Natural killer cell treated with Interleukin-12 subunit alpha and Interleukin-12 subunit beta and Interleukin-15 and Interleukin-18, amount 100 ng/mL, for 72 hours (primary cell): ENCODE data around the gene PCDH18. TPM values are rescaled to one million over a fixed set of nuclear protein-coding genes. Genes with fewer than 3 reads are reported as not detected.

Experiments
- ATAC-seq, 2 donors: fragments of 150-1000 bp; cut with Tn5 transposase in 1 of 2; sonication (Bioruptor Pico), chemical (Tn5 transposase) in 1 of 2; 2 replicates each; pipeline ENCODE4 v1.10.0; 2021
- DNase-seq: peaks from one replicate; pipeline ENCODE4 v3.0.0; 2022; ENCODE audit warnings: low spot score
- H3K27ac Mint-ChIP-seq, 2 donors: 1 replicate in 1 of 2; 2 replicates in 1 of 2; pipeline ENCODE4 v1.8.0; 2022; ENCODE audit warnings: mixed read lengths in 2 of 2, mild to moderate bottlenecking in 1 of 2, moderate library complexity in 1 of 2
- H3K27me3 Mint-ChIP-seq, 2 donors: 1 replicate in 1 of 2; 2 replicates in 1 of 2; pipeline ENCODE4 v1.8.0; 2022; ENCODE audit warnings: mixed read lengths in 2 of 2
- H3K36me3 Mint-ChIP-seq: one replicate; pipeline ENCODE4 v1.8.0; 2022; ENCODE audit warnings: mixed read lengths
- H3K4me1 Mint-ChIP-seq, 2 donors: 1 replicate in 1 of 2; 2 replicates in 1 of 2; pipeline ENCODE4 v1.8.0; 2022; ENCODE audit warnings: low read depth in 2 of 2, mixed read lengths in 2 of 2, mild to moderate bottlenecking in 1 of 2
- H3K4me3 Mint-ChIP-seq: one replicate; pipeline ENCODE4 v1.8.0; 2022; ENCODE audit warnings: mixed read lengths
- H3K9me3 Mint-ChIP-seq: 2 replicates; pipeline ENCODE4 v1.8.0; 2022; ENCODE audit warnings: mixed read lengths
- total RNA-seq, 2 donors: library from RNA; stranded (reverse); gene quantifications; one replicate each; pipeline ENCODE4 v1.2.3, GENCODE V29; 2022

The PCDH18 gene, protein sequence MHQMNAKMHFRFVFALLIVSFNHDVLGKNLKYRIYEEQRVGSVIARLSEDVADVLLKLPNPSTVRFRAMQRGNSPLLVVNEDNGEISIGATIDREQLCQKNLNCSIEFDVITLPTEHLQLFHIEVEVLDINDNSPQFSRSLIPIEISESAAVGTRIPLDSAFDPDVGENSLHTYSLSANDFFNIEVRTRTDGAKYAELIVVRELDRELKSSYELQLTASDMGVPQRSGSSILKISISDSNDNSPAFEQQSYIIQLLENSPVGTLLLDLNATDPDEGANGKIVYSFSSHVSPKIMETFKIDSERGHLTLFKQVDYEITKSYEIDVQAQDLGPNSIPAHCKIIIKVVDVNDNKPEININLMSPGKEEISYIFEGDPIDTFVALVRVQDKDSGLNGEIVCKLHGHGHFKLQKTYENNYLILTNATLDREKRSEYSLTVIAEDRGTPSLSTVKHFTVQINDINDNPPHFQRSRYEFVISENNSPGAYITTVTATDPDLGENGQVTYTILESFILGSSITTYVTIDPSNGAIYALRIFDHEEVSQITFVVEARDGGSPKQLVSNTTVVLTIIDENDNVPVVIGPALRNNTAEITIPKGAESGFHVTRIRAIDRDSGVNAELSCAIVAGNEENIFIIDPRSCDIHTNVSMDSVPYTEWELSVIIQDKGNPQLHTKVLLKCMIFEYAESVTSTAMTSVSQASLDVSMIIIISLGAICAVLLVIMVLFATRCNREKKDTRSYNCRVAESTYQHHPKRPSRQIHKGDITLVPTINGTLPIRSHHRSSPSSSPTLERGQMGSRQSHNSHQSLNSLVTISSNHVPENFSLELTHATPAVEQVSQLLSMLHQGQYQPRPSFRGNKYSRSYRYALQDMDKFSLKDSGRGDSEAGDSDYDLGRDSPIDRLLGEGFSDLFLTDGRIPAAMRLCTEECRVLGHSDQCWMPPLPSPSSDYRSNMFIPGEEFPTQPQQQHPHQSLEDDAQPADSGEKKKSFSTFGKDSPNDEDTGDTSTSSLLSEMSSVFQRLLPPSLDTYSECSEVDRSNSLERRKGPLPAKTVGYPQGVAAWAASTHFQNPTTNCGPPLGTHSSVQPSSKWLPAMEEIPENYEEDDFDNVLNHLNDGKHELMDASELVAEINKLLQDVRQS
- not detected for total RNA-seq

- Mint-ChIP-seq H3K4me3 (no peak within 1 kb of the TSS), H3K9me3 (no peaks in the 10 kb centered on the region), H3K27me3 (no peaks in the 10 kb centered on the region), H3K4me1 (no peaks in the 10 kb centered on the region), H3K36me3 (no peaks in the 10 kb centered on the region), H3K27ac (no peak within 1 kb of the TSS)
- ATAC-seq (no peak), DNase-seq (no peak)
These were observed at the start of gene PCDH18 for GRCh38 chr4:137531986-137532868. Gene PCDH18, minus strand, starts transcription at chr4:137532494. Its CDS starts 406 bp downstream, at chr4:137532088.

- peaks cover 8% of the 10 kb centered on the region for H3K36me3 Mint-ChIP-seq
- no peaks in the 10 kb centered on the region for H3K27me3 Mint-ChIP-seq
- no peak overlapping the region for H3K27ac Mint-ChIP-seq
- no peak for DNase-seq
- no peak overlapping the region for H3K4me3 Mint-ChIP-seq
- no peak for ATAC-seq
- peaks cover 11% of the 10 kb centered on the region for H3K9me3 Mint-ChIP-seq
- no peaks in the 10 kb centered on the region for H3K4me1 Mint-ChIP-seq
These were observed 44.2 kb upstream of the PCDH18 start for GRCh38 chr4:137576446-137576845.

DNA sequence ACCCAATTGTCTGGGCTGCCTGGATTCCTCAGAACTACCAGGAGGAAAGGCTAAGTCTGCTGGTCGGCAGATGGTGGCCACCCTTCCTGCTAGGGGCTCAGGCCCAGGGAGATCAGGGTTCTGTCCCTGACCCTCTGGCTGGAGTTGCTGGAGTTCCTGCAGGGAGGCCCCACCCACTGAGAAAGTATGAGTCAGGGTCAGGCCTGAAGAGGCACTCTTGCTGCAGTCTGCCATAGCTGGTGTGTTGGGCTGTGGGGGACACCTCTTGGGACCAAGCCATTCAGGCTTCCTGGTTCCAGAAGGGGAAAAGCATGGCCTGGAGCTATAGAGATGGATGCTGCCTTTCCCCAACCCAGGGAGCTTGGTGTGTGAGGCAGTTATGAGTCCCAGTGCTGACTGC is 40.4 kb upstream of the PCDH18 start:
- H3K4me1 Mint-ChIP-seq: no peaks in the 10 kb centered on the region
- no peak overlapping the region for H3K27ac Mint-ChIP-seq
- H3K36me3 Mint-ChIP-seq: peaks cover 19% of the 10 kb centered on the region
- H3K27me3 Mint-ChIP-seq: no peaks in the 10 kb centered on the region
- ATAC-seq (no peak), DNase-seq (no peak)
- H3K4me3 Mint-ChIP-seq: no peak overlapping the region
- peaks cover 28% of the 10 kb centered on the region for H3K9me3 Mint-ChIP-seq

GRCh38 chr4:137572163-137572562 is 39.9 kb upstream of the PCDH18 start:
- H3K27me3 Mint-ChIP-seq: no peaks in the 10 kb centered on the region
- DNase-seq (no peak), ATAC-seq (no peak)
- H3K9me3 Mint-ChIP-seq: peaks cover 28% of the 10 kb centered on the region
- peaks cover 19% of the 10 kb centered on the region for H3K36me3 Mint-ChIP-seq
- H3K27ac Mint-ChIP-seq: no peak overlapping the region
- no peaks in the 10 kb centered on the region for H3K4me1 Mint-ChIP-seq
- no peak overlapping the region for H3K4me3 Mint-ChIP-seq

- H3K4me1 Mint-ChIP-seq: no peaks in the 10 kb centered on the region
These were observed 27.5 kb upstream of the PCDH18 start for GRCh38 chr4:137559801-137560200.

GRCh38 chr4:137558951-137559350 is 26.7 kb upstream of the PCDH18 start:
- Mint-ChIP-seq H3K9me3 (peaks cover 25% of the 10 kb centered on the region), H3K4me3 (no peak overlapping the region), H3K27ac (no peak overlapping the region), H3K4me1 (no peaks in the 10 kb centered on the region), H3K36me3 (no peaks in the 10 kb centered on the region), H3K27me3 (no peaks in the 10 kb centered on the region)
- ATAC-seq (no peak), DNase-seq (no peak)

More at GRCh38 chr4:137559801-137560200, 27.5 kb upstream of the PCDH18 start:
- no peak for DNase-seq
- Mint-ChIP-seq H3K9me3 (peaks cover 24% of the 10 kb centered on the region), H3K27ac (no peak overlapping the region), H3K36me3 (no peaks in the 10 kb centered on the region), H3K4me3 (no peak overlapping the region), H3K27me3 (no peaks in the 10 kb centered on the region)
- no peak for ATAC-seq

GRCh38 chr4:137545461-137545861 is 13.2 kb upstream of the PCDH18 start:
- DNase-seq (no peak), ATAC-seq (no peak)
- H3K27me3 Mint-ChIP-seq: no peaks in the 10 kb centered on the region
- H3K9me3 Mint-ChIP-seq: peaks cover 16% of the 10 kb centered on the region
- H3K4me1 Mint-ChIP-seq: no peaks in the 10 kb centered on the region
- H3K4me3 Mint-ChIP-seq: no peak overlapping the region
- no peaks in the 10 kb centered on the region for H3K36me3 Mint-ChIP-seq
- no peak overlapping the region for H3K27ac Mint-ChIP-seq

GRCh38 chr4:137543648-137544047 is 11.4 kb upstream of the PCDH18 start:
- Mint-ChIP-seq H3K4me1 (no peaks in the 10 kb centered on the region), H3K4me3 (no peak overlapping the region), H3K9me3 (peaks cover 16% of the 10 kb centered on the region), H3K36me3 (no peaks in the 10 kb centered on the region), H3K27ac (no peak overlapping the region), H3K27me3 (no peaks in the 10 kb centered on the region)
- DNase-seq (no peak), ATAC-seq (no peak)

DNA sequence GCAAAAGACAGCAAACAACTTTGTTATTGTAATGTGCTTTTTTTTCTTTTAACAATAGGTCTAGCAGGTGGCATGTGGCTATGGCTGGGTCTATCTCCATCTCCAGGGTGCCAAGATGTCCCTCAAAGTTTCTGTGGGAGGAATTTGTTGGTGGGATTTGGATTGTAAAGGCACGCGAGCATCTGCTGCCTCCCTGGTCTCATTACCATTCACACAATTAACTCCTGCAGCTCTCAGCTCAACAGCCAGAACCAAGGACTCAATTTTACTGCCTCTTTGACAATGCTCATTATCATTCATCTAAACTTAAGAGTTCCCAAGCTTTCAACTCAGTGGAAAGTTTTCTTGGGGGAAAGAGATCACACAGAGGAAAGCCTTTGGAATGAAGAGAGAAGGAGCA is 10.9 kb upstream of the PCDH18 start:
- no peak overlapping the region for H3K4me3 Mint-ChIP-seq
- no peaks in the 10 kb centered on the region for H3K4me1 Mint-ChIP-seq
- ATAC-seq (no peak), DNase-seq (no peak)
- peaks cover 16% of the 10 kb centered on the region for H3K9me3 Mint-ChIP-seq
- H3K36me3 Mint-ChIP-seq: no peaks in the 10 kb centered on the region
- H3K27me3 Mint-ChIP-seq: no peaks in the 10 kb centered on the region
- no peak overlapping the region for H3K27ac Mint-ChIP-seq

DNA sequence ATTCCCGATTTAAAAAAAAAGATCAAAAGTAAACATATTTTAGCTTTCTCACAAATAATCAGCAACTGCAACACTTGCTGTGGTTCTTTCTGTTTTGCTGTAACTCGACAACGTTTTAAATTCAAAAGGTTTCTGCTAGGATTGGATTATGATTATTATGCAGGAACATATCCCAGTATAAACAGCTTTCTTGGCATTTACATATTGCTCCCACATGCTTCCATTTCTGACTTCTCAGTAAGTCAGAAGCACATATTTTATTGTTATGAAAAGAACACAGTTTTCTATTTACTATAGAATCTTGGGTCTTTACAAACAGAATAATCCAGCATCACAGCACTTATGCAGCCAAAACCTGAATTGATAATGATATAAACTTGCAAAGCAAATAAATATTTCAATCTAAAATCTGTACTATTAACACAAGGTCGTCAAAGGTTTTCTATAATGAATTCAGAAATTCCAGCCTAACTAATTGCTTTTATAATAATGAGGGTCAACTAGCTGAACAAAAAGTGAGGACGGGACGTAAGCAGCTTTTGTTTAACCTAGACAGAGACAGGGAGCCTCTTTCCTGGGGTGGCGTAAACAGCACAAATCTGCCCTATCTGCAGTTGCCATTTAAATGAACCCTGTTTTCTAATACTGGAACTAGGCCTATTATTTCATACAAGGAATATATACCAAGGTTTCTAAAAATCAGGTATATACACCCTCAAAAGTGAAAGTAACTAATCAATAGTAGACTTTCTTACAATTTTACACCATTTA is 9.8 kb upstream of the PCDH18 start:
- no peak overlapping the region for H3K27ac Mint-ChIP-seq
- H3K27me3 Mint-ChIP-seq: no peaks in the 10 kb centered on the region
- DNase-seq (no peak), ATAC-seq (no peak)
- H3K4me3 Mint-ChIP-seq: no peak overlapping the region
- H3K4me1 Mint-ChIP-seq: no peaks in the 10 kb centered on the region
- peaks cover 16% of the 10 kb centered on the region for H3K9me3 Mint-ChIP-seq
- H3K36me3 Mint-ChIP-seq: no peaks in the 10 kb centered on the region

DNA sequence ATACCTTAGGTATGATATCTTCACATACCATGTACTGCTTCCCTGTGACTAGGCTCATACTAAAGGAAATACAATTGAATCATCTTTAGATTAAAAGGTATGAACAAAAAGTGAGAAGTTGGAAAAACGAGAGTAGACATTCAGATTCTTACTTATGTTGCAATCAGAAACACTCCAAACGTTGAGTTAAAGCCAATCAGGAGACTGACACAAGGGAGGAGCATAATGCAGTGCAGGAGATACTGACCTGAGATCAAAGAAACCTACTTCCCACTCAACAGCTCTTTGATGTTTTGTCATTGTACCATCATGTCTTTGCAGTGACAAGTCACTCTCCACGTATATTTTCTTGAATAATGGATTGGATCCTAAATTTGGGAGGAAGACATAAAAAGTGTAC is 8.9 kb upstream of the PCDH18 start:
- DNase-seq (no peak), ATAC-seq (no peak)
- Mint-ChIP-seq H3K27me3 (no peaks in the 10 kb centered on the region), H3K9me3 (peaks cover 16% of the 10 kb centered on the region), H3K4me3 (no peak overlapping the region), H3K36me3 (no peaks in the 10 kb centered on the region), H3K4me1 (no peaks in the 10 kb centered on the region), H3K27ac (no peak overlapping the region)

- no peaks in the 10 kb centered on the region for H3K36me3 Mint-ChIP-seq
- no peaks in the 10 kb centered on the region for H3K4me1 Mint-ChIP-seq
- DNase-seq: no peak
- no peak overlapping the region for H3K27ac Mint-ChIP-seq
- H3K4me3 Mint-ChIP-seq: no peak overlapping the region
- peaks cover 11% of the 10 kb centered on the region for H3K9me3 Mint-ChIP-seq
- ATAC-seq: no peak
- H3K27me3 Mint-ChIP-seq: no peaks in the 10 kb centered on the region
These were observed 8.1 kb upstream of the PCDH18 start for GRCh38 chr4:137540356-137540755.
